ENCODE results near the gene CAPZB.

Gene CAPZB

GRCh38 chr1:19426294-19427086 lies 58.8 kb downstream of the CAPZB start:
- no peak for DNase-seq

- no peak for DNase-seq
Observed at GRCh38 chr1:19425646-19426239, 59.6 kb downstream of the CAPZB start.

GRCh38 chr1:19424651-19425570 lies 60.4 kb downstream of the CAPZB start:
- no peak for DNase-seq

GRCh38 chr1:19423130-19423529 lies 62.2 kb downstream of the CAPZB start:
- DNase-seq = no peak

- DNase-seq = no peak
Observed at GRCh38 chr1:19421365-19421764, 64.0 kb downstream of the CAPZB start.

GRCh38 chr1:19420606-19421005 lies 64.7 kb downstream of the CAPZB start:
- no peak for DNase-seq

GRCh38 chr1:19419691-19420090 lies 65.6 kb downstream of the CAPZB start:
- no peak for DNase-seq

- DNase-seq = no peak
Observed at GRCh38 chr1:19418503-19418971, 66.8 kb downstream of the CAPZB start.

- DNase-seq = no peak
Observed at GRCh38 chr1:19416921-19417470, 68.3 kb downstream of the CAPZB start.

- DNase-seq = no peak
Observed at GRCh38 chr1:19416145-19416544, 69.2 kb downstream of the CAPZB start.

GRCh38 chr1:19414515-19415121 lies 70.7 kb downstream of the CAPZB start:
- DNase-seq = no peak

GRCh38 chr1:19413999-19414398 lies 71.3 kb downstream of the CAPZB start:
- no peak for DNase-seq

- no peak for DNase-seq
Observed at GRCh38 chr1:19412654-19413053, 72.7 kb downstream of the CAPZB start.

- no peak for DNase-seq
Observed at GRCh38 chr1:19411612-19412011, 73.7 kb downstream of the CAPZB start.

GRCh38 chr1:19410393-19410792 lies 74.9 kb downstream of the CAPZB start:
- no peak for DNase-seq

- no peak for DNase-seq
Observed at GRCh38 chr1:19409477-19410341, 75.6 kb downstream of the CAPZB start.

GRCh38 chr1:19407494-19408096 lies 77.7 kb downstream of the CAPZB start:
- DNase-seq = no peak

- no peak for DNase-seq
Observed at GRCh38 chr1:19406680-19407079, 78.7 kb downstream of the CAPZB start.

GRCh38 chr1:19405761-19406487 lies 79.4 kb downstream of the CAPZB start:
- no peak for DNase-seq

- no peak for DNase-seq
Observed at GRCh38 chr1:19405195-19405760, 80.1 kb downstream of the CAPZB start.
